GM12892 (cell line): ENCODE results near the gene UNC13A.

ENCODE experiments used
- POLR2A ChIP-seq: IDR thresholded peaks from 2 replicates; pipeline ENCODE4 v1.6.1; 2011; ENCODE audit warnings: low read depth, low read length, control low read depth
- TAF1 ChIP-seq: IDR thresholded peaks from 2 replicates; pipeline ENCODE4 v1.6.1; 2011; ENCODE audit warnings: low read depth, mild to moderate bottlenecking, control low read depth, low read length, borderline replicate concordance

DNA sequence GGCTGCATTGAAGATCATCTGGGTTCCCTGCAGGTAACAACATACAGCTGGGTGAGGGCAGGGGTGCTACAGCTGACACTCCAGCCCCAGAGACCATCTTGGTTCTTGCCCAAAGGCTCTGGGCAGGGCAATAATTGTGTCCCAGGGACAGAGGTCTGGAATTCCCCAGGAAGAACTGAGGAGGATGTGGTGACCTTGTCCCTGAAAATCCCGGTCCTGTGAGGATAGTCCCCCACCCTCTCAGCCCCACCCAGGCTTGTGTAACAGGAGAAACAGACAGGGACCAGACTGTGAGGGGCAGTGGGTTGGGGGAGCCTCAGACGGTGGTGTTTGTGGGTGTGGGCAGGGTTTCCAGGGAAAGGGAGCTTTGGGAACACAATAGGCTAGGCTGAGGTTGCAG is 69.2 kb downstream of the UNC13A start:
- TF ChIP-seq POLR2A = no peak
- no peak for TF ChIP-seq TAF1
